ENCODE results near the gene ZNF678. TPM values are rescaled to one million over a fixed set of nuclear protein-coding genes. Genes with fewer than 3 reads are reported as not detected.

ZNF678 gene
- total and polyA plus RNA-seq, 2 donors (not counting 1 experiment from before 2014, with no cell fraction given), result 5.5 to 16.0 TPM

- intact Hi-C loops (cut with micrococcal nuclease), result no loop called here
- Mint-ChIP-seq H3K4me1 (peaks cover 50% of the 10 kb centered on the region), H3K27me3 (no peaks in the 10 kb centered on the region), H3K27ac (no peak overlapping the region), H3K4me3 (no peak overlapping the region), H3K9me3 (ENCODE audit: insufficient read depth) (peaks cover 21% of the 10 kb centered on the region)
- ChIA-PET POLR2A (no interaction called here), CTCF (no interaction called here)
- H2AFZ ChIP-seq (ENCODE audit: insufficient read depth, low read depth, low read length, poor library complexity, severe bottlenecking), result no peak overlapping the region
- ATAC-seq (ENCODE audit: low read depth) (no peak), DNase-seq (no peak)
- no peak overlapping the region for H3K4me2 ChIP-seq (replicated peaks; ENCODE audit: low read depth, low read length, poor library complexity, severe bottlenecking)
- peaks cover 1 to 6% of the 10 kb centered on the region in 2 experiments for H3K36me3 ChIP-seq (replicated peaks in 1 of 2; ENCODE audit: control extremely low read depth in 1 of 2, control insufficient read depth in 1 of 2, extremely low read depth in 1 of 2, insufficient read depth in 2 of 2, low read length in 1 of 2)
- peaks cover 53% of the 10 kb centered on the region for H4K20me1 ChIP-seq (ENCODE audit: control insufficient read depth, insufficient read depth, low read length, poor library complexity, severe bottlenecking)
- peaks cover 97% of the 10 kb centered on the region for H3K79me2 ChIP-seq (ENCODE audit: control insufficient read depth, insufficient read depth, low read length)
- H3K4me3 ChIP-seq (ENCODE audit: control extremely low read depth in 1 of 5, extremely low read depth in 1 of 5, insufficient read depth in 1 of 5, low read depth in 2 of 5, low read length in 4 of 5), result no peak overlapping the region
- H3K9me3 ChIP-seq (ENCODE audit: control extremely low read depth in 1 of 3, control insufficient read depth in 2 of 3, insufficient read depth in 1 of 3, low read length in 2 of 3), result peaks cover 5 to 20% (median 13%) of the 10 kb centered on the region in 3 donors
- TF ChIP-seq CTCF (IDR thresholded peaks at IDR 0.05), result no peak
- no peak for TF ChIP-seq EZH2 (IDR thresholded peaks at IDR 0.05; ENCODE audit: borderline replicate concordance, insufficient read depth, low read depth, low read length, poor library complexity, severe bottlenecking)
- no peaks in the 10 kb centered on the region for H3K27me3 ChIP-seq (replicated peaks in 1 of 4; ENCODE audit: control extremely low read depth in 1 of 4, control insufficient read depth in 3 of 4, insufficient read depth in 4 of 4, low read length in 3 of 4)
- no peaks in the 10 kb centered on the region for H3K4me1 ChIP-seq (ENCODE audit: control insufficient read depth in 2 of 2, insufficient read depth in 2 of 2, low read length in 2 of 2)
- WGBS (ENCODE audit: insufficient coverage), result 100% methylated on average over 1 of the region's 1 CpG
- H3K9ac ChIP-seq (ENCODE audit: low read length), result no peak overlapping the region
- no peak overlapping the region for H3K27ac ChIP-seq (ENCODE audit: low read length in 2 of 2)
These were observed 11.6 kb downstream of the ZNF678 start for GRCh38 chr1:227574926-227575325.

- Histone ChIP-seq H3K27me3 (replicated peaks in 1 of 4; ENCODE audit: control extremely low read depth in 1 of 4, control insufficient read depth in 3 of 4, insufficient read depth in 4 of 4, low read length in 3 of 4) (no peaks in the 10 kb centered on the region), H3K9me3 (ENCODE audit: control extremely low read depth in 1 of 3, control insufficient read depth in 2 of 3, insufficient read depth in 1 of 3, low read length in 2 of 3) (peaks cover 5 to 20% (median 18%) of the 10 kb centered on the region in 3 donors), H3K27ac (ENCODE audit: low read length in 2 of 2) (no peak overlapping the region), H3K4me3 (ENCODE audit: control extremely low read depth in 1 of 5, extremely low read depth in 1 of 5, insufficient read depth in 1 of 5, low read depth in 2 of 5, low read length in 4 of 5) (no peak overlapping the region), H3K9ac (ENCODE audit: low read length) (no peak overlapping the region), H3K4me1 (ENCODE audit: control insufficient read depth in 2 of 2, insufficient read depth in 2 of 2, low read length in 2 of 2) (no peaks in the 10 kb centered on the region), H2AFZ (ENCODE audit: insufficient read depth, low read depth, low read length, poor library complexity, severe bottlenecking) (no peak overlapping the region), H3K36me3 (replicated peaks in 1 of 2; ENCODE audit: control extremely low read depth in 1 of 2, control insufficient read depth in 1 of 2, extremely low read depth in 1 of 2, insufficient read depth in 2 of 2, low read length in 1 of 2) (peaks cover 1 to 6% of the 10 kb centered on the region in 2 experiments), H4K20me1 (ENCODE audit: control insufficient read depth, insufficient read depth, low read length, poor library complexity, severe bottlenecking) (peaks cover 53% of the 10 kb centered on the region), H3K4me2 (replicated peaks; ENCODE audit: low read depth, low read length, poor library complexity, severe bottlenecking) (no peak overlapping the region), H3K79me2 (ENCODE audit: control insufficient read depth, insufficient read depth, low read length) (peaks cover 94% of the 10 kb centered on the region)
- intact Hi-C loops (cut with micrococcal nuclease), result no loop called here
- ChIA-PET CTCF (no interaction called here), POLR2A (no interaction called here)
- Mint-ChIP-seq H3K27ac (no peak overlapping the region), H3K9me3 (ENCODE audit: insufficient read depth) (peaks cover 21% of the 10 kb centered on the region), H3K27me3 (no peaks in the 10 kb centered on the region), H3K4me3 (no peak overlapping the region), H3K4me1 (peaks cover 47% of the 10 kb centered on the region)
- no peak for DNase-seq
- ATAC-seq (ENCODE audit: low read depth), result no peak
- TF ChIP-seq EZH2 (IDR thresholded peaks at IDR 0.05; ENCODE audit: borderline replicate concordance, insufficient read depth, low read depth, low read length, poor library complexity, severe bottlenecking) (no peak), CTCF (IDR thresholded peaks at IDR 0.05) (no peak)
These were observed 12.8 kb downstream of the ZNF678 start for GRCh38 chr1:227576189-227576588.

All from B cell (primary cell).